ENCODE results near the gene DOCK11.
A peak's percentile ranks its signal among the peaks of the same experiment; 100 is the strongest.

DOCK11 gene

GRCh38 chrX:118502161-118502789 is 6.7 kb downstream of the DOCK11 start:
- DNase-seq (ENCODE audit: low read depth): no peak

DNA sequence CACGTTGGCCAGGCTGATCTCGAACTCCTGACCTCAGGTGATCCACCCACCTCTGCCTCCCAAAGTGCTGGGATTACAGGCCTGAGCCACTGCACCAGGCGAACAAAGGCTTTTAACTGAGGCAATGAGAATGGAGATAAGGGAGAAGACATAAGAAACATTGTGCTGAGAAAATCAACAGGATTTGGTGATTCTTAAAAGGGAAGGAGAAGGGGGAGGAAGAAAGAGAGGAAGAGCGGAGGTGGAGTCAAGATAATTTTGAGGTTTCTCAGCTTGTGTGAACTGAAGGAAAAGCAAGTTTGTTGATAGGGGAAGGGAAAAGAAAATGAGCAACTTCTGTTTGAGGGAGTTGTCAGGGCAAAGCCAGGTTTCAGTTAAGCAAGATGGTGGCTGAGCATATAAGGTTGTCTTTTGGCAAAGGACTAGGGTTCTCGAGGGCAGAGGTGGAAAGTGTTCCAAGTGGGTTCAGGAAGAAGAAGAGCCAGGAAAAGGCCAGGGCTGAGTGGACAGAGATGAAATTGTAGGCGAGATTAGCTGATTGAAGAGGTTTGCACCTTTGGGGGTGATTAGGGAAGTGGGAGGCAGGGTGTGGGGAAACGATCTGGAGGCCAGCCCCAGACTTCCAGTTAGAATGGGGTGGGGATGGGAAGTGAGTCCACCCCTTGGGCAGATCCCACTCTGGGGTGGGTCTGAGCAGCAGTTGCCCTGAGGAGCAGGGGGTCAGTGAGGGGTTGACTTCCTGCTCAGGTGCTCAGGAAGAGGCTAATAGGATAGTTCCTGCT is 7.8 kb downstream of the DOCK11 start:
- DNase-seq (ENCODE audit: low read depth): no peak

DNA sequence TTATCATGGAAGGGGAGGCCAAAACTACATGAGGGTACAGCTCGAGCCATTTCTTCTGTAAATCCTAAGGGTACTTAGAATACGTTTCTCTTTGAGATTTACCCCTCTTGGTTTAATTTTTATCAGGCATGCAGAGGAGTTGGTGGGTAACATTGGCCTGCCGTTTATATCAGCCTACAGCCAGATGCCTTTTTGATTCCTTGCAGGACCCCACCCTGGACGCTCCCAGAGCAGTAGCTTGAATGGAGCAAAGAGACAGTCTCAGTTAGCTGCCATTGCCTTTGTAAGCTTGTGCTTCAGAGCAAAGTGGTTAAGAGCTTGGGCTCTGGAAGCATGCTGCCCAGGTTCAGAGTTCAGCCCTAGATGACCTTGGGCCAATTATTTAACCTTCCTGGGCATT is 9.0 kb downstream of the DOCK11 start:
- DNase-seq (ENCODE audit: low read depth): no peak

DNA sequence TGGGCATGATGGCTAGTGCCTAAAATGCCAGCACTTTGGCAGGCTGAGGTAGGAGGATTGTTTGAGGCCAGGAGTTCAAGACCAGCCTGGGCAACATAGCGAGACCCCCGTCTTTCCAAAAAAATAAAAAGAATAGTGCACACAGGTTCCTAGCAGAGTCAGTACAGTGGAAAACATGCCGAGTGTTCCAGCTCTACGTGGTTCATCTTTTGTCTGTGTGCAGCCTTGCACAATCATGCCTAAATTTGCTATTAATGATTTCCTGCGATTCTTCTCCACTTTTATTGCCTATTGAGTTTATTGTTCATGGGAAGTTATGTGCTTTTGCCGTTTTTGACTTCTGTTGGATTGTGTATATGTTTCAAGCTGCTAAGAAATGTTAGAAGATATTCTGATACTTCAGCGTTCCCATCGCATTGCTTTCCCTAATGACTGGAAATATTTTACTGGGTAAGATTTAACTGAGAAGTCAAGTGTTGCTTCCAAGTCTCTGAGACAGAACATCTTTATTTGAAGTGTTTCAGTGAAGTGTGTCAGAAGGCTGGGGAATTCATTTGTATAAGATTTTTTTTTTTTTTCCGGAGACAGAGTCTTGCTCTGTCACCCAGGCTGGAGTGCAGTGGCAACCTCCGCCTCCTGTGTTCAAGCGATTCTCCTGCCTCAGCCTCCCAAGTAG is 11.3 kb downstream of the DOCK11 start:
- no peak for DNase-seq (ENCODE audit: low read depth)

DNA sequence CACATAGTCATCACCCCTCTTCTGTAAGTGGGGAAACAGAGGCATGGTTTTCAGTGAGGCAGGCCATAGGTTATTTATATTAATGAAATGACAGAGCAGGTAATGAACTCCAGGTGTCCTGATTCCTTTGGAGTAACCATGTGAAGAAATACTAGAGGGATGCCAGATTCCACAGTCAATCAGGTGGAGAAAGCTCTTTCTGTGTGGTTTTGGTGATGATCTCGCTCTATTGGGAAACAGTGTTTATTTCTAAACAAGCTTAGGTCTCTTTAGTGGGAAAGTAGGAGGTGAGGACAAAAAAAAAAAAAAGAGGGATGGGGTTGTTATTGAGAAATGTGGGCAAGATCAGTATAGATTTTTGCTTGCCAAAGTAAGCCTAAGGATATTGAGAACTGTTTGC is 12.2 kb downstream of the DOCK11 start:
- DNase-seq (ENCODE audit: low read depth): no peak

DNA sequence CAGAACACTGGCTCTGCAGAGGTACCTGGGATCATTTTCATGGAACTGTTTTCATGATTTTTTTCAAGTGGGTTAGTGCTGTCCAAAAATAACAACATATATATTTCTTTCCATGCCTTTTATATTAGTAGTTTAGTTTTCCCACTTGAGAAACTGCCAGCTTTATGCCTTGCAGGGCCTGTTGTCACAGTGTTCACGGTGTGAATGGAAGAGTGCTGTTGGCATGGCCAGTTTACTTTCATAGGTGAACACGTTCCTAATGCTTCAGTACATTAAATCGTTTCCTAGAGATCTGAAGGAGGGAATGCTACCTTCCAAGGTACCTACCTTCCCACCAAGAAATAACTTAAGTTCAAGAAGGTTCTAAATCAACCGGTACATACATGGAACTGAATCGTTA is 12.6 kb downstream of the DOCK11 start:
- no peak for DNase-seq (ENCODE audit: low read depth)

GRCh38 chrX:118508635-118509034 is 13.0 kb downstream of the DOCK11 start:
- no peak for DNase-seq (ENCODE audit: low read depth)

DNA sequence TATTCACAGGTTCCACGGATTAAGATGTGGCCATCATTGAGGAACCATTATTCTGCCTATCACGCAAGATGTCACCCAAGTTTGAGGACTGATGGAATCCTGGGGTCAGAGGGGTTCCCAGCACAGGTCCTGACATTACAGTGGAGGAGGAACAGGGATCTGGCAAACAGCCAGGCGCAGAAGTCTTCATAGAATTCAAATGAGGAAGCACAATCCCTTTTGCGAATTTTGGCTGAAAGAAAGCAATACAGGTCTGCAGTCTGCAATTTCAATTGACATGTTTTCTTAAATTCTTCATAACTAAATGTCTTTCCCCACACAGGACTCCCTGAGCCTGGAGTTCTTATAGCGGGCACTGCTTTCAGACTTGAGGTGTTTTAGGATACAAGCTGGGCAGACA is 14.5 kb downstream of the DOCK11 start:
- no peak for DNase-seq (ENCODE audit: low read depth)

DNA sequence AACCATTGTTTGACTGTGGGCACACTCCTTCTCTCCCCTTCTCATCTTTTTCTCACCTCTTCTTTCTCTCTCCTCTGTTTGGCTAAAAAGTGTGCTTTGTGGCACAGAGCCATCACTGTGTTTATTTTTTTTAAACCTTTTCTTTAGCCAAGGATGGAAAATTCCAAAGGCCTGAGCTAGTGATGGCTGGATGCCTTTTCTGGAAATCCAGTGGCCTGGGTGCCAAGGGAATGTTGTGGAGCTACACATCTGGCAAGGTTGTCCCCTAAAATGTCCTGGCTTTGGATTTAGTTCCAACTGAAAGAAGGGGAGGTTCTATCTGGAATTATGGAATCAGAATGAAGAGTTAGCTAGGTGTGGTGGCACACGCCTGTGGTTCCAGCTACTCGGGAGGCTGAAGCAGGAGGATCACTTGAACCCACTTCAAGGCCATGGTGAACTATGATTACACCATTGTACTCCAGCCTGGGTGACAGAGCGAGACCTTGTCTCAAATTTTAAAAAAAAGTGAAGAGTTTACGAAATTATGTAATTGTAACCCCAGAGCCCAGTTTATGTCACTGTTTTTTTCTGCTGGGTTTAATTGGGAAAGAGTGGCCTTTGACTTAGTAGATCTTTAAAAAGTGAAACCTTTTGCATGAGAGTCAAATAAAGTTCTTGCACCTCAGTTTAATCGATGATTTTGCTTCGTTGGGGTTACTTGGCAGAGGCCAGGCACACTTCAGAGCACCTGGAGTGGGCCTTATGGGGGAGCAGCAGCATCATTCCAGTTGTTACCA is 17.7 kb downstream of the DOCK11 start:
- DNase-seq (ENCODE audit: low read depth): no peak

DNA sequence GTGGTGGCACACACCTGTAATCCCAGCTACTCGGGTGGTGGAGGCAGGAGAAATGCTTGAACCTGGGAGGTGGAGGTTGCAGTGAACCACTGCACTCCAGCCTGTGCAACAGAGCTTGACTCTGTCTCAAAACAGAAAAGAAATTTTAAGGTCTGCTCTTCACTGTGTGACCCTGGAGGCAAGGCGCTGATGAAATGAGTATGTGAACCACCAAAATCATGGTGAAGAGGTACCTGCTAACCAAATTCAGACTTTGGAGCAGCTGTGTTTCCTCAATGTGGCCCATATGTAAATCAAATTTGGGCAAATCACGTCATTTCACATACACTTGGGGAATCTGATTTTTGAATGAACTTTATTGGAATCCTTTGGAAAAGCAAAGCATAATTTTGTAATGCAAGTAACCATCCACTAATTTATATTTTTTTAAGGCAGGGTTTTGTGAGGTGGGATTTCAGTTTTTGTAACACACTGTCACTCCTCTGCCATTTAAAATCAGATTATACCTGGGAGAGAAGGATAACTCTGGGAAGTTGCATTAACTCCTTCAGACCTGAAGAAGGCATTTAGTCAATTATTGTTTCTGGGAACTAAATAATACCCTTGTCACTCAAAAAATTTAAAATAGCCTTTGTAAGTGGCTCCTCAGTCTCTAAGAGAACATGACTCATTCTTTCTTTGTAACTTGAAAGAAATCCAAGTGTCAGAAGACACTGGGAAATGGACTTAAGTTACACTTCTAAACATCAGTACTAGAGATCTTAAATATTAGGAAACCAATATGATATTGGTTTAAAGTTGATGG is 24.0 kb downstream of the DOCK11 start:
- no peak for DNase-seq (ENCODE audit: low read depth)

GRCh38 chrX:118520216-118521206 is 24.9 kb downstream of the DOCK11 start:
- DNase-seq (ENCODE audit: low read depth): no peak

- no peak for DNase-seq (ENCODE audit: low read depth)
These were observed 25.8 kb downstream of the DOCK11 start for GRCh38 chrX:118521435-118521834.

DNA sequence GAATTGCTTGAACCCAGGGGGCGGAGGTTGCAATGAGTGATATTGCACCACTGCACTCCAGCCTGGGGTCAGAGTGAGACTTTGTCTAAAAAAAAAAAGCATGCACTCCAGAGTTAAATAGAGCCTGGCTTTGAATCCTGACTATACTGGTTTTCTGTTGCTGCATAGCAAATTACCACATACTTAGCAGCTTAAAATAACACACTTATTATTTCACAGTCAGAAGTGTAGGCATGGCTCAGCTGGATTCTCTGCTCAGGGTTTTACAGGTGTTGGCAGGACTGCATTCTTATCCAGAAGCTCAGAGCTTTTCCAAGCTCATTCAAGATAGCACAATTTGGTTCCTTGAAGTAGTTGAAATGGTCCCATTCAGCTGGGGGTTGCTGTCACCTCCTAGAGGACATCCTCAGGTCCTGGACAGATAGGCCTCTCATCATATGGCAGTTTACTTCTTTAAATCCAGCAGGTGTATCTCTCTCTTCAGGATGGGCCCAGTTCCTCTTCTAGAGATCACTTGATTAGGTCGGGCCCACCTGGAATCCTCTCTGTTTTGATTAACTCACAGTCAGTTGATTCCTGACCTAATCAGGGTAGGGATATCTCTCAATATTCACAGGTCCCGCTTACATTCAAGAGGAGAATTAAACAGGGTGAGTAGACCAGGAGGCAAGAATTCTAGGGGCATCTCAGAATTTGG is 26.8 kb downstream of the DOCK11 start:
- no peak for DNase-seq (ENCODE audit: low read depth)

- DNase-seq (ENCODE audit: low read depth): peak; percentile 4
These were observed 28.3 kb downstream of the DOCK11 start for GRCh38 chrX:118523920-118524319.

DNA sequence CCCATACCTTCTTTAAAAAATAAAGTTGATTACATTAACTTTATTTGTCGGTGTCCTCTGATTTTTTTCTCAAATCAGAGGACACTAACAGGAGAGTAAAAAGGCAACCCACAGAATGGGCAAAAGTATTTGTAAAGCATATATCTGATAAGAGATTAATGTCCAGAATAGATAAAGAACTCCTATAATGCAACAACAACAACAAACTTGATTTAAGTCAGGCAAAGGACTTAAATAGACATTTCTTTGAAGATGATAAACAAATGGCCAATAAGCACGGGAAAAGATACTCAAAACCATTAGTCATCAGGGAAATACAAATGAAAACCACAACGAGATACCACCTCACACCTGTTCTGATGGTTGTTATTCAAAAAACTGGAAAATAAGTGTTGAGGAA is 28.7 kb downstream of the DOCK11 start:
- DNase-seq (ENCODE audit: low read depth): no peak

GRCh38 chrX:118525174-118525730 is 29.6 kb downstream of the DOCK11 start:
- no peak for DNase-seq (ENCODE audit: low read depth)

GRCh38 chrX:118526149-118526548 is 30.5 kb downstream of the DOCK11 start:
- DNase-seq (ENCODE audit: low read depth): no peak

GRCh38 chrX:118528071-118528737 is 32.6 kb downstream of the DOCK11 start:
- peak; percentile 20 for DNase-seq (ENCODE audit: low read depth)

Data from stimulated activated CD8-positive, alpha-beta memory T cell treated with anti-CD3 and anti-CD28 coated beads, Interleukin-15, amount 100 ng/mL, for 1 hour (primary cell).